T-helper 9 cell (primary cell): ENCODE measurements around the gene AVPR1B.
"Not testable (repeated sequence)": the region's sequence is repeated elsewhere in the genome, so short reads cannot be mapped to it uniquely, and the experiment has no call there.

ENCODE experiments used
- DNase-seq: peaks from one replicate; pipeline ENCODE4 v3.0.0-alpha.2; 2020

The AVPR1B gene

GRCh38 chr1:206080026-206080820, 37.0 kb downstream of the AVPR1B start:
- DNase-seq, result no peak

- no peak for DNase-seq
Measured at GRCh38 chr1:206079135-206079534, 38.1 kb downstream of the AVPR1B start.

GRCh38 chr1:206075786-206076755, 41.1 kb downstream of the AVPR1B start:
- DNase-seq, result no peak

DNA sequence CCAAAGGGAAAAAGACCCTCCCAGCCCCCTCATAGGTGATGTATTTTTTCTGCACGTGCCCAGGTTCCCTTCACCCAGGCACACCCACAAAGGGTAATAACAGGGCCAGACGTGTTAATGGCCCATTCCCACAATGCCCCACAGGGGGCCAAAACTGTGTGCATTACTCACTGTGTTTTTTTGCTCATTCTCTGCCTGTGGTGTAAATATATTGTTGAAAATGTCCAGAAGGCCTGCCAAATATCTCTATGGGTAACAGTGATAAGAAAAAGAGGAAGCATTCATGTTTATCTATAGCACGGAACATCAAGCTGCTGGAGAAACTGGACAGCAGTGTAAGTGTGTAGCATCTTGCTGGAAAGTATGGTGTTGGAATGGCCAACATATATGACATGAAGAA, 42.3 kb downstream of the AVPR1B start:
- no peak for DNase-seq

- no peak for DNase-seq
Measured at GRCh38 chr1:206070627-206071304, 46.4 kb downstream of the AVPR1B start.

GRCh38 chr1:206068314-206068713, 48.9 kb downstream of the AVPR1B start:
- DNase-seq, result no peak

GRCh38 chr1:206067486-206068227, 49.5 kb downstream of the AVPR1B start:
- no peak for DNase-seq

- no peak for DNase-seq
Measured at GRCh38 chr1:206066479-206067171, 50.6 kb downstream of the AVPR1B start.

DNA sequence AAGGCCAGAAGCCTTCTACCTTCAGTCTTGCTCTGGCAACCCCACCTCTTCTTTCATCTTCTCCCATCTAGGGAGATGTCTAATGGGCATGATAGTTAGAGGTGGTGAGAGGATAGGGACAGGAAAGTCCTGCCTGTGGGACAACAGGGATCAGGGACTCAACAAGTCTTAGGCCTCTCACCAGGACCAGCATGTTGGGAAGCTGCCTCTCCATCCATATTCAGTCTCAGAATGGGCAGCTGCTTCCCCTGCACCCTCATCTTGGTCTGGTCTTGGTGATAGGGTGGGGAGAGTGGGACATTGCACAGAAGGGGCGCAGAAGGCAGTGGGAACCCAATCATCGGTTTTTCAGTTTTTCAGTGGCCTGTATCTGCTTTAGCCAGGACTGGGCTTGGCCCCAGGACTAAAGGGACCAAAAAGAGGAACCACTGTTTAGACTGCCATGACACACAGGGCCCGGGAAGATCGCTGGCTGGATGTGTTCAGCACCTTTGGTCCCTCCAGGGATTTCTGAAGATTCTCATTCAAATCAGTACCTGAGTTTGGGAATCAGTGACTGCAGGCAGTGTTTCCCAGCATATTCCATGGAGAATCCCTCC, 51.5 kb downstream of the AVPR1B start:
- no peak for DNase-seq

DNA sequence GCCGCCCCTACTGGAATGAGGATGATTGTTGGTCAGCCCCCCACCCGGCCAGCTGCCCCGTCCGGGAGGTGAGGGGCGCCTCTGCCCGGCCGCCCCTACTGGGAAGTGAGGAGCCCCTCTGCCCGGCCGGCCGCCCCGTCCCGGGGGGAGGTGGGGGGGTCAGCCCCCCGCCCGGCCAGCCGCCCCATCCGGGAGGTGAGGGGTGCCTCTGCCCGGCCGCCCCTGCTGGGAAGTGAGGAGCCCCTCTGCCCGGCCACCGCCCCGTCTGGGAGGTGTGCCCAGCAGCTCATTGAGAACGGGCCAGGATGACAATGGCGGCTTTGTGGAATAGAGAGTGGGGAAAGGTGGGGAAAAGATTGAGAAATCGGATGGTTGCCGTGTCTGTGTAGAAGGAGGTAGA, 52.7 kb downstream of the AVPR1B start:
- not testable (repeated sequence) for DNase-seq

- DNase-seq, result not testable (repeated sequence)
Measured at GRCh38 chr1:206064001-206064400, 53.2 kb downstream of the AVPR1B start.

- no peak for DNase-seq
Measured at GRCh38 chr1:206062464-206062863, 54.7 kb downstream of the AVPR1B start.

- no peak for DNase-seq
Measured at GRCh38 chr1:206060844-206061243, 56.3 kb downstream of the AVPR1B start.
